ENCODE data around the gene BATF. TPM values are rescaled to one million over a fixed set of nuclear protein-coding genes. Genes with fewer than 3 reads are reported as not detected.

BATF gene
- polyA plus RNA-seq, 1 experiment: not detected

DNA sequence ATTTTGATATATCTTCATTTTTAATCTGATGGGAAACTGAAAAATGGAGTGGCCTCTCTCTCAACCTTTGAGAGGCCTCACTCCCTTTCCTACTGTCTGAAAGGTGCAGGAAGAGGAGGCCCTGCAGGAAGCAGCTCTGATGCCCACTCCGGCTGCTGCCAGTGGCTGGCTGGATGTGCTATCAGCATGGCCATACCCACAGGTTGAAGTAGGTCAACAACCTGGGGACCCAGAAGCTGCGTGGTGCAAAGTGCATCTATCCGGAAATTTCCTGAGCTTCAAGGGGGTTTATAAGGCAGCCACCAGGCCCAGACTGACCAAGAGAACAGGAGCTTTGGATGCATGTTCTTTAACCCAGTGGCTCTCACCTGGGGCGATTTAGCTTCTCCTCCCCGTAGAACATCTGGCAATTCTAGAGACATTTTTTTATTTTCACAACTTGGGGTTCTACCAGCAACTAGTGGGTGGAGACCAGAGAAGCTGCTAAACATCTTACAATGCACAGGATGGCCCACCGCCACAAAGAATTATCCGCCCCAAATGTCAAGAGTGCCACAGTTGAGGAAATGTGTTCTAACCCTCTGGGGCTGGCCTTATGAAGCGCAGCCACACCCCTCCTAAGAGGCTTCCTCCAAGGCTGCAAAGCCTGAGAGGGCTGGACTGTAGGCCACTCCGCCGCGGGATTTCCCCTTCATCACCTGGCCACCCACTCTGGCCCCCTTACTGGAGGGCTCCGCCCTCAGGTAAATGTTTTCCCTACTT, 8.2 kb upstream of the BATF start:
- CTCF ChIA-PET: interaction anchor here (1.7 kb wide), 1 partner anchor 47 kb away, joined by 6 read pairs; no protein-coding TSS in a partner anchor

DNA sequence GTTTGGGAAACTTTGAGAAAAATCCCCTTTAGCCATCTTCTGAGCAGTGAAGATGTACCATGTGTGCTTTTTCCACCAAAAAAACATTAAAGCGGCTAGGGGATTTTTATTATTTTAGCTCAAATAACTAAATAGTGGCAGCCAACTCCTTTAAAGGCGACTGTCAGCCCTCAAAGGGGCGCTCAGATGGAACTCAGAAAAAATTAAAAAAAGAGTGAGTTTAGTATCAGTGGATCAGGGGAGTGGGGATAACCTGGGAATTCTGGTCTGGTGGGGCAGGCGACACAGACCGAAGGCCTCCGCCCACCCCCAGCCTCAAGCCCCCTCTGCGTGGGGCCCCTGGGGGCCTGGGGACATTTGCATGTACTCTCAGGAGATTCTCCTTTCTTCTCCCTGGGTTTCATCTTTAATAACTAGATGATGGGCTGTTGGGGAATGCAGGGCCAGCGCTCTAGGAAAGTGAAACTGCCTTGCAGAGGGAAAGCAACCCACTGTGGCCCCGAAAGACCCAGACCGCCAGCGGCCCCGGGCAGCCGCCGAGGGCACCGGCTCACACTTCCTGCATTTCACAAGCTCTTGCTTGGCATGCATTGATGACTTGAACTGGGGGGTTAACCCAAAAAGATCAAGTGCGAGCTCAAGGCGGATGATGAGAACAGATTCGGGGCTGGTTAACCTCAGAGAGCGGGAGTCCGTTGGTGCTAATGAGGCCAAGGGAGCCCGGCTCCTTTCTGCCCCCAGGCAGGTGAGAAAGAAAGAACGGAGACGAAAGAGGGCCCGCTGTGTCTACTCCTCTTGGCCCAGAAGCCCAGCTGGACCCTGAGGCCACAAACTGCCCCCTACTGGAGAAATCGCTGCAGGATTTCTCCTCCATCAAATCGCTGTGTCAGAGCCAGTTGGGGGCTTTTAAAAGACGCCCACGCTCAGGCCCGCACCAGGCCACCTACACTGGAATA, 7.3 kb upstream of the BATF start:
- POLR2A ChIA-PET: no interaction called here
- CTCF ChIA-PET: interaction anchor here (0.6 to 1.8 kb wide), 3 partner anchors 15 to 46 kb away, joined by 3 to 6 read pairs (median 4); no protein-coding TSS in a partner anchor
- no peaks in the 10 kb centered on the region; the same call in none of the 2 replicates for H3K9me3 ChIP-seq (ENCODE audit: control insufficient read depth, insufficient read depth, low read length)
- peaks cover 30% of the 10 kb centered on the region for H3K27me3 ChIP-seq (ENCODE audit: control insufficient read depth, insufficient read depth, low read length)
- H3K27ac ChIP-seq (ENCODE audit: low read depth, low read length): no peak overlapping the region
- TF ChIP-seq, protein P1, sequence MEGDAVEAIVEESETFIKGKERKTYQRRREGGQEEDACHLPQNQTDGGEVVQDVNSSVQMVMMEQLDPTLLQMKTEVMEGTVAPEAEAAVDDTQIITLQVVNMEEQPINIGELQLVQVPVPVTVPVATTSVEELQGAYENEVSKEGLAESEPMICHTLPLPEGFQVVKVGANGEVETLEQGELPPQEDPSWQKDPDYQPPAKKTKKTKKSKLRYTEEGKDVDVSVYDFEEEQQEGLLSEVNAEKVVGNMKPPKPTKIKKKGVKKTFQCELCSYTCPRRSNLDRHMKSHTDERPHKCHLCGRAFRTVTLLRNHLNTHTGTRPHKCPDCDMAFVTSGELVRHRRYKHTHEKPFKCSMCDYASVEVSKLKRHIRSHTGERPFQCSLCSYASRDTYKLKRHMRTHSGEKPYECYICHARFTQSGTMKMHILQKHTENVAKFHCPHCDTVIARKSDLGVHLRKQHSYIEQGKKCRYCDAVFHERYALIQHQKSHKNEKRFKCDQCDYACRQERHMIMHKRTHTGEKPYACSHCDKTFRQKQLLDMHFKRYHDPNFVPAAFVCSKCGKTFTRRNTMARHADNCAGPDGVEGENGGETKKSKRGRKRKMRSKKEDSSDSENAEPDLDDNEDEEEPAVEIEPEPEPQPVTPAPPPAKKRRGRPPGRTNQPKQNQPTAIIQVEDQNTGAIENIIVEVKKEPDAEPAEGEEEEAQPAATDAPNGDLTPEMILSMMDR (IDR thresholded peaks at IDR 0.05; ENCODE audit: low read depth, low read length): no peak
- H3K4me3 ChIP-seq (ENCODE audit: low read depth, low read length): peak overlapping the region; percentile 50
- no peak for DNase-seq (ENCODE audit: low read depth, low spot score)

More for the DNA sequence above, 8.2 kb upstream of the BATF start:
- H3K27ac ChIP-seq (ENCODE audit: low read depth, low read length): no peak overlapping the region
- peaks cover 30% of the 10 kb centered on the region for H3K27me3 ChIP-seq (ENCODE audit: control insufficient read depth, insufficient read depth, low read length)
- POLR2A ChIA-PET: no interaction called here
- TF ChIP-seq, protein P1 (IDR thresholded peaks at IDR 0.05; ENCODE audit: low read depth, low read length): no peak
- H3K4me3 ChIP-seq (ENCODE audit: low read depth, low read length): no peak overlapping the region
- DNase-seq (ENCODE audit: low read depth, low spot score): no peak
- H3K9me3 ChIP-seq (ENCODE audit: control insufficient read depth, insufficient read depth, low read length): no peaks in the 10 kb centered on the region; the same call in none of the 2 replicates

DNA sequence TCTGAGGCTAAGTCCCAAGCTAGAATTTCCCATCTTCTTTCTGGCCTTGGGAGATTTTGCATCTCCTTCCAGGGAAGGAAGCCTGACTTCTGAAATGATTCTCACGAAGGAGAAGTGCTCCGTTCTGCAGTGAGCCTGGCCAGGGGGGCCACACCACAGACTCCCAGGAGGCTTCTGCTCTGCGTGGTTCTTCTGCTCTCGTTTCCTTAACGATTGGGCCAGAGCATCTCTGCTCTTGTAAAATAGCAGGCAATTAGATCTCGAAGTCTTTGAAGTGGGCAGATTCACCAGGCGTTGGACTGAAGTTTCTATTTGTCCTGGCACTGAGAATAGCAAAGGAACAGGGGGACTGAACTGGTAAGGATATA, 6.7 kb upstream of the BATF start:
- no peak for DNase-seq (ENCODE audit: low read depth, low spot score)
- H3K9me3 ChIP-seq (ENCODE audit: control insufficient read depth, insufficient read depth, low read length): no peaks in the 10 kb centered on the region; the same call in none of the 2 replicates
- no peak overlapping the region for H3K27ac ChIP-seq (ENCODE audit: low read depth, low read length)
- peaks cover 30% of the 10 kb centered on the region for H3K27me3 ChIP-seq (ENCODE audit: control insufficient read depth, insufficient read depth, low read length)
- POLR2A ChIA-PET: no interaction called here
- CTCF ChIA-PET: interaction anchor here (0.6 to 1.8 kb wide), 3 partner anchors 16 to 45 kb away, joined by 3 to 6 read pairs (median 4); no protein-coding TSS in a partner anchor
- no peak overlapping the region for H3K4me3 ChIP-seq (ENCODE audit: low read depth, low read length)
- TF ChIP-seq, protein P1 (IDR thresholded peaks at IDR 0.05; ENCODE audit: low read depth, low read length): no peak

DNA sequence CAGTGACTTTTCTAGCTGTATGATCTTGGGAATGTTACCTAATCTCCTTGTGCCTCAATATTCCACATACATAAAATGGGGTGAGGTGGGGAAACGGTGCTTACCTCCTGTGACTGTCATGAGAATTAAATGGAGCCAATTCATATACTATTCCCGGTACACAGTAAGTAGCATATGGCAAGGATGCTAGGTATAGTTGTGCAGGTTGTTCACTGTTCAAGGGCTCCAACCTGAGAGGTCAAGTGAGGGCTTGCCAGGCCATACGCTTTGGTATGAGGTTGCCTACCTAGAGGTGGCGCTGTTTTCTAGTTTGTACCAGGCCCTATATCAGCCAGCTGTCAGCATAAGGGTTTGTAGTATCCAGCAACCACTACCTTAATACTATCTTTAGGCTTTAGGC, 3.6 kb upstream of the BATF start:
- TF ChIP-seq, protein P1 (IDR thresholded peaks at IDR 0.05; ENCODE audit: low read depth, low read length): no peak
- DNase-seq (ENCODE audit: low read depth, low spot score): no peak
- Histone ChIP-seq H3K9me3 (ENCODE audit: control insufficient read depth, insufficient read depth, low read length) (no peaks in the 10 kb centered on the region; the same call in none of the 2 replicates), H3K27ac (ENCODE audit: low read depth, low read length) (no peak overlapping the region), H3K27me3 (ENCODE audit: control insufficient read depth, insufficient read depth, low read length) (peaks cover 28% of the 10 kb centered on the region), H3K4me3 (ENCODE audit: low read depth, low read length) (no peak overlapping the region)
- POLR2A ChIA-PET: interaction anchor here (0.6 kb wide), 1 partner anchor 652 kb away, joined by 3 read pairs; no protein-coding TSS in a partner anchor
- CTCF ChIA-PET: interaction anchor here (1.2 to 2.2 kb wide), 2 partner anchors 43 to 136 kb away, joined by 3 to 7 read pairs; no protein-coding TSS in a partner anchor

All from AG04450 (cell line).